IPS-18c (cell line): Measurements from ENCODE around the gene ROR1.
"Not testable (repeated sequence)": the region's sequence is repeated elsewhere in the genome, so short reads cannot be mapped to it uniquely, and the experiment has no call there.

Source experiments
- H3K4me3 ChIP-seq: 2 replicates; pipeline ENCODE4 v1.7.0; 2013; ENCODE audit warnings: low read depth, mild to moderate bottlenecking, low read length, moderate library complexity; ENCODE audit not compliant: insufficient read depth
- H3K9me3 ChIP-seq: one replicate; pipeline ENCODE4 v1.6.1; 2013; ENCODE audit warnings: mild to moderate bottlenecking, low read length, moderate library complexity; ENCODE audit not compliant: control insufficient read depth, insufficient read depth

The ROR1 gene

GRCh38 chr1:64080941-64081562, 307.2 kb downstream of the ROR1 start:
- no peak overlapping the region for H3K4me3 ChIP-seq
- H3K9me3 ChIP-seq = no peaks in the 10 kb centered on the region

GRCh38 chr1:64082459-64082858, 308.6 kb downstream of the ROR1 start:
- no peak overlapping the region for H3K4me3 ChIP-seq
- H3K9me3 ChIP-seq = no peaks in the 10 kb centered on the region

- no peaks in the 10 kb centered on the region for H3K9me3 ChIP-seq
- no peak overlapping the region for H3K4me3 ChIP-seq
Observed at GRCh38 chr1:64084451-64084850, 310.6 kb downstream of the ROR1 start.

GRCh38 chr1:64087768-64088167, 314.0 kb downstream of the ROR1 start:
- no peaks in the 10 kb centered on the region for H3K9me3 ChIP-seq
- H3K4me3 ChIP-seq = no peak overlapping the region

- H3K4me3 ChIP-seq = no peak overlapping the region
- no peaks in the 10 kb centered on the region for H3K9me3 ChIP-seq
Observed at GRCh38 chr1:64090436-64090835, 316.6 kb downstream of the ROR1 start.

GRCh38 chr1:64092851-64093371, 319.1 kb downstream of the ROR1 start:
- Histone ChIP-seq H3K4me3 (no peak overlapping the region), H3K9me3 (no peaks in the 10 kb centered on the region)

GRCh38 chr1:64093941-64094340, 320.1 kb downstream of the ROR1 start:
- Histone ChIP-seq H3K9me3 (no peaks in the 10 kb centered on the region), H3K4me3 (no peak overlapping the region)

- no peak overlapping the region for H3K4me3 ChIP-seq
Observed at GRCh38 chr1:64095832-64096231, 322.0 kb downstream of the ROR1 start.

GRCh38 chr1:64097859-64098258, 324.0 kb downstream of the ROR1 start:
- H3K4me3 ChIP-seq = no peak overlapping the region

More at GRCh38 chr1:64095832-64096231, 322.0 kb downstream of the ROR1 start:
- no peaks in the 10 kb centered on the region for H3K9me3 ChIP-seq

GRCh38 chr1:64098436-64098835, 324.6 kb downstream of the ROR1 start:
- Histone ChIP-seq H3K9me3 (no peaks in the 10 kb centered on the region), H3K4me3 (no peak overlapping the region)

More at GRCh38 chr1:64097859-64098258, 324.0 kb downstream of the ROR1 start:
- H3K9me3 ChIP-seq = no peaks in the 10 kb centered on the region

- no peaks in the 10 kb centered on the region for H3K9me3 ChIP-seq
- H3K4me3 ChIP-seq = no peak overlapping the region
Observed at GRCh38 chr1:64098846-64099582, 325.2 kb downstream of the ROR1 start.

GRCh38 chr1:64100791-64101190, 327.0 kb downstream of the ROR1 start:
- Histone ChIP-seq H3K4me3 (no peak overlapping the region), H3K9me3 (no peaks in the 10 kb centered on the region)

- H3K4me3 ChIP-seq, H3K9me3 ChIP-seq: not testable (repeated sequence)
Observed at GRCh38 chr1:64104585-64104984, 330.8 kb downstream of the ROR1 start.

- no peaks in the 10 kb centered on the region for H3K9me3 ChIP-seq
Observed at GRCh38 chr1:64107118-64107519, 333.3 kb downstream of the ROR1 start.

GRCh38 chr1:64107632-64108031, 333.8 kb downstream of the ROR1 start:
- no peaks in the 10 kb centered on the region for H3K9me3 ChIP-seq
- no peak overlapping the region for H3K4me3 ChIP-seq

More at GRCh38 chr1:64107118-64107519, 333.3 kb downstream of the ROR1 start:
- H3K4me3 ChIP-seq = no peak overlapping the region

- H3K4me3 ChIP-seq = no peak overlapping the region
- no peaks in the 10 kb centered on the region for H3K9me3 ChIP-seq
Observed at GRCh38 chr1:64110924-64111777, 337.3 kb downstream of the ROR1 start.

- no peak overlapping the region for H3K4me3 ChIP-seq
- no peaks in the 10 kb centered on the region for H3K9me3 ChIP-seq
Observed at GRCh38 chr1:64111787-64112186, 338.0 kb downstream of the ROR1 start.
